ENCODE results near the gene MRPS30.
"Not testable (repeated sequence)": the region's sequence is repeated elsewhere in the genome, so short reads cannot be mapped to it uniquely, and the experiment has no call there.

The MRPS30 gene

GRCh38 chr5:44808435-44809214 lies at the start of gene MRPS30:
Gene MRPS30 (plus strand): TSS chr5:44808947. CDS start chr5:44808963, 16 bp downstream.
- peak within 1 kb of the TSS; percentile 62 for H3K27ac ChIP-seq (ENCODE audit: low read depth, low read length)
- H3K9ac ChIP-seq (ENCODE audit: low read length): peak within 1 kb of the TSS; percentile 56
- H3K36me3 ChIP-seq (ENCODE audit: insufficient read depth, low read length): peaks cover 2% of the 10 kb centered on the region
- H3K4me1 ChIP-seq (ENCODE audit: insufficient read depth, low read length): peaks cover 19% of the 10 kb centered on the region
- H3K9me3 ChIP-seq (ENCODE audit: low read length): no peaks in the 10 kb centered on the region
- no peaks in the 10 kb centered on the region for H3K27me3 ChIP-seq (ENCODE audit: control insufficient read depth in 1 of 2, insufficient read depth in 2 of 2, low read length in 2 of 2)
- H3K4me3 ChIP-seq (ENCODE audit: low read depth in 1 of 2, low read length in 2 of 2): peak within 1 kb of the TSS; percentile 87 to 91

GRCh38 chr5:44769200-44769876 lies 39.4 kb upstream of the MRPS30 start:
- Histone ChIP-seq H3K9ac (ENCODE audit: low read length) (no peak overlapping the region), H3K4me1 (ENCODE audit: insufficient read depth, low read length) (no peaks in the 10 kb centered on the region), H3K4me3 (ENCODE audit: low read depth in 1 of 2, low read length in 2 of 2) (no peak overlapping the region), H3K27ac (ENCODE audit: low read depth, low read length) (no peak overlapping the region), H3K36me3 (ENCODE audit: insufficient read depth, low read length) (no peaks in the 10 kb centered on the region), H3K9me3 (ENCODE audit: low read length) (no peaks in the 10 kb centered on the region), H3K27me3 (ENCODE audit: control insufficient read depth in 1 of 2, insufficient read depth in 2 of 2, low read length in 2 of 2) (no peaks in the 10 kb centered on the region)

GRCh38 chr5:44769877-44770209 lies 38.9 kb upstream of the MRPS30 start:
- H3K4me1 ChIP-seq (ENCODE audit: insufficient read depth, low read length): no peaks in the 10 kb centered on the region
- no peak overlapping the region for H3K4me3 ChIP-seq (ENCODE audit: low read depth in 1 of 2, low read length in 2 of 2)
- no peaks in the 10 kb centered on the region for H3K36me3 ChIP-seq (ENCODE audit: insufficient read depth, low read length)
- H3K9me3 ChIP-seq (ENCODE audit: low read length): no peaks in the 10 kb centered on the region
- H3K9ac ChIP-seq (ENCODE audit: low read length): no peak overlapping the region
- H3K27ac ChIP-seq (ENCODE audit: low read depth, low read length): no peak overlapping the region
- H3K27me3 ChIP-seq (ENCODE audit: control insufficient read depth in 1 of 2, insufficient read depth in 2 of 2, low read length in 2 of 2): no peaks in the 10 kb centered on the region

- H3K9ac ChIP-seq (ENCODE audit: low read length): no peak overlapping the region
- no peaks in the 10 kb centered on the region for H3K9me3 ChIP-seq (ENCODE audit: low read length)
- no peak overlapping the region for H3K4me3 ChIP-seq (ENCODE audit: low read depth in 1 of 2, low read length in 2 of 2)
- H3K27me3 ChIP-seq (ENCODE audit: control insufficient read depth in 1 of 2, insufficient read depth in 2 of 2, low read length in 2 of 2): no peaks in the 10 kb centered on the region
- H3K4me1 ChIP-seq (ENCODE audit: insufficient read depth, low read length): no peaks in the 10 kb centered on the region
- no peak overlapping the region for H3K27ac ChIP-seq (ENCODE audit: low read depth, low read length)
- H3K36me3 ChIP-seq (ENCODE audit: insufficient read depth, low read length): no peaks in the 10 kb centered on the region
Observed at GRCh38 chr5:44770780-44771717, 37.7 kb upstream of the MRPS30 start.

GRCh38 chr5:44772397-44772796 lies 36.4 kb upstream of the MRPS30 start:
- not testable (repeated sequence) for H3K27me3 ChIP-seq (ENCODE audit: control insufficient read depth in 1 of 2, insufficient read depth in 2 of 2, low read length in 2 of 2); H3K27ac ChIP-seq (ENCODE audit: low read depth, low read length); H3K36me3 ChIP-seq (ENCODE audit: insufficient read depth, low read length); H3K9me3 ChIP-seq (ENCODE audit: low read length); H3K9ac ChIP-seq (ENCODE audit: low read length); H3K4me3 ChIP-seq (ENCODE audit: low read depth in 1 of 2, low read length in 2 of 2); H3K4me1 ChIP-seq (ENCODE audit: insufficient read depth, low read length)

- Histone ChIP-seq H3K4me3 (ENCODE audit: low read depth in 1 of 2, low read length in 2 of 2) (no peak overlapping the region), H3K4me1 (ENCODE audit: insufficient read depth, low read length) (no peaks in the 10 kb centered on the region), H3K27ac (ENCODE audit: low read depth, low read length) (no peak overlapping the region), H3K9me3 (ENCODE audit: low read length) (no peaks in the 10 kb centered on the region), H3K27me3 (ENCODE audit: control insufficient read depth in 1 of 2, insufficient read depth in 2 of 2, low read length in 2 of 2) (no peaks in the 10 kb centered on the region), H3K36me3 (ENCODE audit: insufficient read depth, low read length) (no peaks in the 10 kb centered on the region), H3K9ac (ENCODE audit: low read length) (no peak overlapping the region)
Observed at GRCh38 chr5:44774279-44774880, 34.4 kb upstream of the MRPS30 start.

GRCh38 chr5:44779167-44779566 lies 29.6 kb upstream of the MRPS30 start:
- Histone ChIP-seq H3K36me3 (ENCODE audit: insufficient read depth, low read length) (no peaks in the 10 kb centered on the region), H3K4me3 (ENCODE audit: low read depth in 1 of 2, low read length in 2 of 2) (no peak overlapping the region)

GRCh38 chr5:44783634-44784315 lies 25.0 kb upstream of the MRPS30 start:
- H3K27ac ChIP-seq (ENCODE audit: low read depth, low read length): no peak overlapping the region
- no peaks in the 10 kb centered on the region for H3K4me1 ChIP-seq (ENCODE audit: insufficient read depth, low read length)
- no peak overlapping the region for H3K9ac ChIP-seq (ENCODE audit: low read length)
- no peaks in the 10 kb centered on the region for H3K27me3 ChIP-seq (ENCODE audit: control insufficient read depth in 1 of 2, insufficient read depth in 2 of 2, low read length in 2 of 2)
- H3K4me3 ChIP-seq (ENCODE audit: low read depth in 1 of 2, low read length in 2 of 2): no peak overlapping the region
- H3K36me3 ChIP-seq (ENCODE audit: insufficient read depth, low read length): no peaks in the 10 kb centered on the region
- H3K9me3 ChIP-seq (ENCODE audit: low read length): no peaks in the 10 kb centered on the region

More at GRCh38 chr5:44779167-44779566, 29.6 kb upstream of the MRPS30 start:
- Histone ChIP-seq H3K9ac (ENCODE audit: low read length) (no peak overlapping the region), H3K4me1 (ENCODE audit: insufficient read depth, low read length) (no peaks in the 10 kb centered on the region), H3K27me3 (ENCODE audit: control insufficient read depth in 1 of 2, insufficient read depth in 2 of 2, low read length in 2 of 2) (no peaks in the 10 kb centered on the region), H3K9me3 (ENCODE audit: low read length) (no peaks in the 10 kb centered on the region), H3K27ac (ENCODE audit: low read depth, low read length) (no peak overlapping the region)

GRCh38 chr5:44787731-44788130 lies 21.0 kb upstream of the MRPS30 start:
- Histone ChIP-seq H3K36me3 (ENCODE audit: insufficient read depth, low read length) (no peaks in the 10 kb centered on the region), H3K27ac (ENCODE audit: low read depth, low read length) (no peak overlapping the region), H3K4me1 (ENCODE audit: insufficient read depth, low read length) (no peaks in the 10 kb centered on the region), H3K4me3 (ENCODE audit: low read depth in 1 of 2, low read length in 2 of 2) (no peak overlapping the region), H3K9me3 (ENCODE audit: low read length) (no peaks in the 10 kb centered on the region), H3K27me3 (ENCODE audit: control insufficient read depth in 1 of 2, insufficient read depth in 2 of 2, low read length in 2 of 2) (no peaks in the 10 kb centered on the region), H3K9ac (ENCODE audit: low read length) (no peak overlapping the region)

- not testable (repeated sequence) for H3K4me1 ChIP-seq (ENCODE audit: insufficient read depth, low read length); H3K9ac ChIP-seq (ENCODE audit: low read length); H3K36me3 ChIP-seq (ENCODE audit: insufficient read depth, low read length); H3K27ac ChIP-seq (ENCODE audit: low read depth, low read length); H3K27me3 ChIP-seq (ENCODE audit: control insufficient read depth in 1 of 2, insufficient read depth in 2 of 2, low read length in 2 of 2); H3K9me3 ChIP-seq (ENCODE audit: low read length); H3K4me3 ChIP-seq (ENCODE audit: low read depth in 1 of 2, low read length in 2 of 2)
Observed at GRCh38 chr5:44789372-44789995, 19.3 kb upstream of the MRPS30 start.

Data from muscle layer of colon (tissue), 2 donors.